H9 (cell line): Measurements from ENCODE around the gene ATAD1. TPM values are rescaled to one million over a fixed set of nuclear protein-coding genes. Genes with fewer than 3 reads are reported as not detected.

Experiments used
- DNase-seq: peaks from one replicate; pipeline ENCODE4 v3.0.0-alpha.2; 2017
- H2AFZ ChIP-seq: one replicate; pipeline ENCODE4 v1.6.1; 2013; ENCODE audit warnings: mild to moderate bottlenecking, low read length, control low read depth, moderate library complexity
- H2AK5ac ChIP-seq: 2 replicates; pipeline ENCODE4 v1.6.1; 2013; ENCODE audit warnings: low read length, control low read depth, mixed read lengths; ENCODE audit not compliant: insufficient read length
- H2BK120ac ChIP-seq: one replicate; pipeline ENCODE4 v1.6.1; 2013; ENCODE audit warnings: low read depth, mild to moderate bottlenecking, low read length, control low read depth, inconsistent platforms; ENCODE audit not compliant: poor library complexity, severe bottlenecking
- H2BK12ac ChIP-seq: 2 replicates; pipeline ENCODE4 v1.6.1; 2013; ENCODE audit warnings: low read length, control low read depth, mixed read lengths, low read depth; ENCODE audit not compliant: insufficient read length
- H2BK15ac ChIP-seq: 2 replicates; pipeline ENCODE4 v1.6.1; 2013; ENCODE audit warnings: low read depth, low read length, control low read depth
- H2BK20ac ChIP-seq: one replicate; pipeline ENCODE4 v1.6.1; 2013; ENCODE audit warnings: low read depth, mild to moderate bottlenecking, low read length, control low read depth, inconsistent platforms; ENCODE audit not compliant: poor library complexity, severe bottlenecking
- H2BK5ac ChIP-seq: 2 replicates; pipeline ENCODE4 v1.6.1; 2013; ENCODE audit warnings: low read length, control low read depth, mixed read lengths; ENCODE audit not compliant: insufficient read length
- H3K14ac ChIP-seq: 2 replicates; pipeline ENCODE4 v1.6.1; 2013; ENCODE audit warnings: low read length, control low read depth; ENCODE audit not compliant: insufficient read depth
- H3K18ac ChIP-seq: 2 replicates; pipeline ENCODE4 v1.6.1; 2013; ENCODE audit warnings: low read depth, mild to moderate bottlenecking, mixed read lengths, low read length, control low read depth; ENCODE audit not compliant: insufficient read length
- H3K23ac ChIP-seq: 2 replicates; pipeline ENCODE4 v1.6.1; 2013; ENCODE audit warnings: low read length, control low read depth, mixed read lengths, low read depth; ENCODE audit not compliant: insufficient read length
- H3K23me2 ChIP-seq: 2 replicates; pipeline ENCODE4 v1.6.1; 2013; ENCODE audit warnings: low read depth, mild to moderate bottlenecking, mixed read lengths, low read length, control low read depth; ENCODE audit not compliant: insufficient read length, poor library complexity, severe bottlenecking
- H3K27ac ChIP-seq: 2 replicates; pipeline ENCODE4 v1.5.1; 2013; ENCODE audit warnings: low read length, control low read depth, mixed read lengths, low read depth; ENCODE audit not compliant: insufficient read length
- H3K27me3 ChIP-seq: 2 replicates; pipeline ENCODE4 v1.6.1; 2013; ENCODE audit warnings: low read length, control low read depth, inconsistent platforms; ENCODE audit not compliant: insufficient read depth
- H3K4ac ChIP-seq: 2 replicates; pipeline ENCODE4 v1.6.1; 2013; ENCODE audit warnings: low read depth, mild to moderate bottlenecking, control low read depth, inconsistent platforms, low read length, moderate library complexity
- H3K4me1 ChIP-seq: 2 replicates; pipeline ENCODE4 v1.6.1; 2013; ENCODE audit warnings: low read length, control low read depth, inconsistent platforms; ENCODE audit not compliant: insufficient read depth
- H3K4me2 ChIP-seq: 2 replicates; pipeline ENCODE4 v1.6.1; 2013; ENCODE audit warnings: low read length, control low read depth, mixed read lengths; ENCODE audit not compliant: insufficient read length, insufficient read depth
- H3K56ac ChIP-seq: 2 replicates; pipeline ENCODE4 v1.6.1; 2013; ENCODE audit warnings: low read depth, mild to moderate bottlenecking, mixed read lengths, low read length, control low read depth; ENCODE audit not compliant: insufficient read length
- H3K79me1 ChIP-seq: 2 replicates; pipeline ENCODE4 v1.6.1; 2013; ENCODE audit warnings: low read depth, mild to moderate bottlenecking, moderate library complexity, low read length, control low read depth, inconsistent platforms; ENCODE audit not compliant: insufficient read depth, poor library complexity, severe bottlenecking
- H3K79me2 ChIP-seq: 2 replicates; pipeline ENCODE4 v1.6.1; 2013; ENCODE audit warnings: low read length, control low read depth, inconsistent platforms; ENCODE audit not compliant: insufficient read depth
- H3K9ac ChIP-seq: 2 replicates; pipeline ENCODE4 v1.6.1; 2013; ENCODE audit warnings: low read length, control low read depth, mixed read lengths; ENCODE audit not compliant: insufficient read length; ENCODE audit errors: extremely low read depth
- H3K9me3 ChIP-seq: one replicate; pipeline ENCODE4 v1.6.1; 2013; ENCODE audit warnings: low read depth, low read length, inconsistent platforms; ENCODE audit not compliant: control insufficient read depth
- H3T11ph ChIP-seq: one replicate; pipeline ENCODE4 v1.6.1; 2013; ENCODE audit warnings: mild to moderate bottlenecking, low read length, control low read depth, inconsistent platforms
- H4K20me1 ChIP-seq: one replicate; pipeline ENCODE4 v1.6.1; 2013; ENCODE audit not compliant: control insufficient read depth, insufficient read length, insufficient read depth
- H4K5ac ChIP-seq: 2 replicates; pipeline ENCODE4 v1.6.1; 2013; ENCODE audit warnings: low read depth, mild to moderate bottlenecking, mixed read lengths, low read length, control low read depth; ENCODE audit not compliant: insufficient read length
- H4K8ac ChIP-seq: replicated peaks from 2 replicates; pipeline ENCODE4 v1.6.1; 2013; ENCODE audit warnings: low read length, control low read depth, mixed read lengths, low read depth; ENCODE audit not compliant: insufficient read length
- H4K91ac ChIP-seq: 2 replicates; pipeline ENCODE4 v1.6.1; 2013; ENCODE audit warnings: low read depth, mild to moderate bottlenecking, moderate library complexity, mixed read lengths, low read length, control low read depth; ENCODE audit not compliant: insufficient read length
- H3K27ac Mint-ChIP-seq, 3 experiments: 2 replicates in 2 of 3; 3 replicates in 1 of 3; pipeline ENCODE4 v1.8.0; 2020 to 2021; ENCODE audit warnings: mixed read lengths in 3 of 3, mild to moderate bottlenecking in 1 of 3, moderate library complexity in 1 of 3
- H3K27me3 Mint-ChIP-seq: 2 replicates; pipeline ENCODE4 v1.8.0; 2021; ENCODE audit warnings: low read depth, mild to moderate bottlenecking, moderate library complexity, mixed read lengths
- H3K36me3 Mint-ChIP-seq, 3 experiments: 2 replicates in 2 of 3; 3 replicates in 1 of 3; pipeline ENCODE4 v1.8.0; 2020 to 2021; ENCODE audit warnings: low read depth in 3 of 3, mixed read lengths in 3 of 3; ENCODE audit not compliant: insufficient read depth in 1 of 3
- H3K4me1 Mint-ChIP-seq, 2 experiments: 2 replicates each; pipeline ENCODE4 v1.8.0; 2020; ENCODE audit warnings: mixed read lengths in 2 of 2
- H3K4me3 Mint-ChIP-seq, 2 experiments: 2 replicates in 1 of 2; 3 replicates in 1 of 2; pipeline ENCODE4 v1.8.0; 2020 to 2021; ENCODE audit warnings: mild to moderate bottlenecking in 2 of 2, mixed read lengths in 2 of 2, moderate library complexity in 1 of 2
- H3K9me3 Mint-ChIP-seq, 2 experiments: 2 replicates in 1 of 2; 3 replicates in 1 of 2; pipeline ENCODE4 v1.8.0; 2020; ENCODE audit warnings: mild to moderate bottlenecking in 2 of 2, mixed read lengths in 2 of 2, moderate library complexity in 1 of 2
- WGBS: extraction: QIAGEN DNeasy Blood & Tissue Kit; methylation state at CpG from one replicate; pipeline ENCODE4 v1.1.7; 2013; ENCODE audit warnings: missing lambda C conversion rate, low lambda C conversion rate, mixed read lengths; ENCODE audit not compliant: insufficient read length; ENCODE audit errors: extremely low coverage; 5-methylcytosine and 5-hydroxymethylcytosine counted together
- total RNA-seq: library from RNA; stranded (reverse); gene quantifications from 2 replicates; pipeline ENCODE4 v1.2.1, GENCODE V29; 2021
- TF ChIP-seq, protein P1 (sequence below): fragments of 200-600 bp; sonication (generic); conservative IDR thresholded peaks from 3 replicates; pipeline ENCODE4 v1.8.0; 2021; ENCODE audit warnings: antibody characterized with exemption, mild to moderate bottlenecking

Gene ATAD1
- total RNA-seq, 1 experiment from 2014 or later, result 38.7 TPM

DNA sequence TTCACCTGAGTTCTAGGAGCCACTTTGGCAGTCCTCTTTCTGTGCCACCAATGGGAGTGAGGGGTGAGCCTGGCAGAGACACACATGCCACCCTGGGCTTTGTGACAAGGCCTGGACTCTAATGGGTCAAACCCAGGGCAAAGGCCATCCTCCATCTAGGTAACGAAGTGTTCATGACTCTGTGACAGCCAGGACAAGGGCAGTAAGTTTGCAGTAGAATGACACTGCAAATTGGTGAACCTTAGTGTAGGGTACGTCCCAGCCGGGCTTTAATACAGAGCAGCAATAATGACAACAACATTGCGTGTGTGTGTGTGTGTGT, 115.1 kb downstream of the ATAD1 start:
- H3K23me2 ChIP-seq, result no peaks in the 10 kb centered on the region
- Mint-ChIP-seq H3K36me3 (no peaks in the 10 kb centered on the region), H3K4me3 (no peak overlapping the region), H3K9me3 (no peaks in the 10 kb centered on the region), H3K27me3 (no peaks in the 10 kb centered on the region), H3K27ac (peak overlapping the region in 1 of 3 experiments; percentile 74; a peak in 2 of 7 replicates), H3K4me1 (peaks cover 3 to 4% of the 10 kb centered on the region in 2 experiments; a peak in 3 of 4 replicates)
- H4K8ac ChIP-seq, result no peak overlapping the region
- no peak overlapping the region for H2BK120ac ChIP-seq
- no peak overlapping the region for H3K9ac ChIP-seq
- H4K20me1 ChIP-seq, result no peaks in the 10 kb centered on the region
- no peak overlapping the region for H4K5ac ChIP-seq
- H3K27me3 ChIP-seq, result no peaks in the 10 kb centered on the region
- no peak overlapping the region for H3K18ac ChIP-seq
- no peak overlapping the region for H3K56ac ChIP-seq
- no peak overlapping the region for H3K14ac ChIP-seq
- DNase-seq, result no peak
- no peak overlapping the region for H2BK20ac ChIP-seq
- no peaks in the 10 kb centered on the region for H3K4me1 ChIP-seq
- no peak overlapping the region for H3K4me2 ChIP-seq
- no peaks in the 10 kb centered on the region for H3K79me1 ChIP-seq
- H3K9me3 ChIP-seq, result no peaks in the 10 kb centered on the region
- H4K91ac ChIP-seq, result no peak overlapping the region
- no peak overlapping the region for H2AK5ac ChIP-seq
- no peak overlapping the region for H3K27ac ChIP-seq
- H2BK5ac ChIP-seq, result no peak overlapping the region
- H2AFZ ChIP-seq, result no peak overlapping the region
- H3K79me2 ChIP-seq, result no peaks in the 10 kb centered on the region
- no peak overlapping the region for H3K23ac ChIP-seq
- no peak overlapping the region for H3K4ac ChIP-seq
- no peak overlapping the region for H3T11ph ChIP-seq
- WGBS, result no CpG with 5 or more reads among the region's 4 CpGs
- H2BK12ac ChIP-seq, result no peak overlapping the region
- no peak overlapping the region for H2BK15ac ChIP-seq
- TF ChIP-seq, protein P1, sequence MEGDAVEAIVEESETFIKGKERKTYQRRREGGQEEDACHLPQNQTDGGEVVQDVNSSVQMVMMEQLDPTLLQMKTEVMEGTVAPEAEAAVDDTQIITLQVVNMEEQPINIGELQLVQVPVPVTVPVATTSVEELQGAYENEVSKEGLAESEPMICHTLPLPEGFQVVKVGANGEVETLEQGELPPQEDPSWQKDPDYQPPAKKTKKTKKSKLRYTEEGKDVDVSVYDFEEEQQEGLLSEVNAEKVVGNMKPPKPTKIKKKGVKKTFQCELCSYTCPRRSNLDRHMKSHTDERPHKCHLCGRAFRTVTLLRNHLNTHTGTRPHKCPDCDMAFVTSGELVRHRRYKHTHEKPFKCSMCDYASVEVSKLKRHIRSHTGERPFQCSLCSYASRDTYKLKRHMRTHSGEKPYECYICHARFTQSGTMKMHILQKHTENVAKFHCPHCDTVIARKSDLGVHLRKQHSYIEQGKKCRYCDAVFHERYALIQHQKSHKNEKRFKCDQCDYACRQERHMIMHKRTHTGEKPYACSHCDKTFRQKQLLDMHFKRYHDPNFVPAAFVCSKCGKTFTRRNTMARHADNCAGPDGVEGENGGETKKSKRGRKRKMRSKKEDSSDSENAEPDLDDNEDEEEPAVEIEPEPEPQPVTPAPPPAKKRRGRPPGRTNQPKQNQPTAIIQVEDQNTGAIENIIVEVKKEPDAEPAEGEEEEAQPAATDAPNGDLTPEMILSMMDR, result no peak
